ENCODE measurements around the gene B4GALT1. TPM values are rescaled to one million over a fixed set of nuclear protein-coding genes. Genes with fewer than 3 reads are reported as not detected.

Gene B4GALT1
- total RNA-seq, 1 experiment from 2014 or later: 35.2 TPM

- Histone ChIP-seq H3K9me3 (no peaks in the 10 kb centered on the region), H3K4me3 (no peak overlapping the region), H3K27me3 (no peaks in the 10 kb centered on the region), H3K36me3 (peaks cover 13% of the 10 kb centered on the region)
- DNase-seq: no peak
These were observed 30.1 kb downstream of the B4GALT1 start for GRCh38 chr9:33136721-33137670.

DNA sequence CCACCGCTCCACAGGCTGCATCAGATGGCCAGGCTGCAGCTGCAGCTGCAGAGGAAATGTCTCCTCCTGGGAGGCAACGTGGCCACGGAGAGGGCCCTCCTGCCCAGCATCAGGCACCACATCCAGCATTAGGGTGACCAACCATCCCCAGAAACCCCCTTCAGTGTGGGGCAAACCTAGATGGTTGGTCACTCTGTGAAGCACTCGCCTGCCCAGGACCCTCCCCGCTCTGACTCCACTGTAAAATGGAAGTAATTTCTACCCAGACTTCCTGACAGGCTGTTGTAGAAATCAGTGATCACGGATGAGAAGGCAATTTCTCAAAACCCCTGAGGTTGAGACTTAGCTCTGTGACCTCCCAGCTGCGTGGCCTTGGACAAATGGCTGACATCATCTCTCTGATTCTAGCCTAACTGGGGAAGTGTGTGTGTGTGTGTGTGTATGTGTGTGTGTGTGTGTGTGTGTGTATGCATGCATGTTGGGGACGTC lies 31.6 kb downstream of the B4GALT1 start:
- H3K27me3 ChIP-seq: no peaks in the 10 kb centered on the region
- DNase-seq: no peak
- no peaks in the 10 kb centered on the region for H3K9me3 ChIP-seq
- peaks cover 24% of the 10 kb centered on the region for H3K36me3 ChIP-seq
- H3K4me3 ChIP-seq: no peak overlapping the region

- no peak overlapping the region for H3K4me3 ChIP-seq
- peaks cover 27% of the 10 kb centered on the region for H3K36me3 ChIP-seq
- H3K9me3 ChIP-seq: no peaks in the 10 kb centered on the region
- DNase-seq: no peak
- no peaks in the 10 kb centered on the region for H3K27me3 ChIP-seq
These were observed 32.1 kb downstream of the B4GALT1 start for GRCh38 chr9:33135031-33135461.

DNA sequence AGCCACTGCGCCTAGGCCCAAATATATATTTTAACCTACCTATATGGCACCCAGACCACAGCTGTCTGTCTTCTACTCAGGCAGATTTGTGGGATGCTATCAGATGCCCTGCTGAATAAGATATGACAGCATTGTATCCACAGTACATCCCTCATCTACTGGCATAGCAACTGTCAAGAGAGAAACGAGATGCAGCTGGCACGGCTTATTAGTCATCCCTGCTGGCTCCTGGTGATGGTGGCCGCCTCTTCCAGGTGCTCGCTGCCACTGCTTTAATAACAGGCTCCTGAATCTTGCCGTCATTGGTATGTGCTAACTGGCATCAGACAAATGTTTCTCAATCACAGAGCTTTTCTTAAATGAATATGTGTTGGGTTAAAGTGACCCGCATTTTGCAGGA lies 34.0 kb downstream of the B4GALT1 start:
- H3K4me3 ChIP-seq: no peak overlapping the region
- no peaks in the 10 kb centered on the region for H3K27me3 ChIP-seq
- peaks cover 45% of the 10 kb centered on the region for H3K36me3 ChIP-seq
- DNase-seq: peak; percentile 33
- no peaks in the 10 kb centered on the region for H3K9me3 ChIP-seq

GRCh38 chr9:33131790-33132772 lies 35.1 kb downstream of the B4GALT1 start:
- no peaks in the 10 kb centered on the region for H3K27me3 ChIP-seq
- no peak overlapping the region for H3K4me3 ChIP-seq
- peaks cover 56% of the 10 kb centered on the region for H3K36me3 ChIP-seq
- no peaks in the 10 kb centered on the region for H3K9me3 ChIP-seq
- DNase-seq: peak; percentile 61

- DNase-seq: no peak
- no peaks in the 10 kb centered on the region for H3K27me3 ChIP-seq
- H3K36me3 ChIP-seq: peaks cover 57% of the 10 kb centered on the region
- no peaks in the 10 kb centered on the region for H3K9me3 ChIP-seq
- H3K4me3 ChIP-seq: no peak overlapping the region
These were observed 36.0 kb downstream of the B4GALT1 start for GRCh38 chr9:33130961-33131789.

DNA sequence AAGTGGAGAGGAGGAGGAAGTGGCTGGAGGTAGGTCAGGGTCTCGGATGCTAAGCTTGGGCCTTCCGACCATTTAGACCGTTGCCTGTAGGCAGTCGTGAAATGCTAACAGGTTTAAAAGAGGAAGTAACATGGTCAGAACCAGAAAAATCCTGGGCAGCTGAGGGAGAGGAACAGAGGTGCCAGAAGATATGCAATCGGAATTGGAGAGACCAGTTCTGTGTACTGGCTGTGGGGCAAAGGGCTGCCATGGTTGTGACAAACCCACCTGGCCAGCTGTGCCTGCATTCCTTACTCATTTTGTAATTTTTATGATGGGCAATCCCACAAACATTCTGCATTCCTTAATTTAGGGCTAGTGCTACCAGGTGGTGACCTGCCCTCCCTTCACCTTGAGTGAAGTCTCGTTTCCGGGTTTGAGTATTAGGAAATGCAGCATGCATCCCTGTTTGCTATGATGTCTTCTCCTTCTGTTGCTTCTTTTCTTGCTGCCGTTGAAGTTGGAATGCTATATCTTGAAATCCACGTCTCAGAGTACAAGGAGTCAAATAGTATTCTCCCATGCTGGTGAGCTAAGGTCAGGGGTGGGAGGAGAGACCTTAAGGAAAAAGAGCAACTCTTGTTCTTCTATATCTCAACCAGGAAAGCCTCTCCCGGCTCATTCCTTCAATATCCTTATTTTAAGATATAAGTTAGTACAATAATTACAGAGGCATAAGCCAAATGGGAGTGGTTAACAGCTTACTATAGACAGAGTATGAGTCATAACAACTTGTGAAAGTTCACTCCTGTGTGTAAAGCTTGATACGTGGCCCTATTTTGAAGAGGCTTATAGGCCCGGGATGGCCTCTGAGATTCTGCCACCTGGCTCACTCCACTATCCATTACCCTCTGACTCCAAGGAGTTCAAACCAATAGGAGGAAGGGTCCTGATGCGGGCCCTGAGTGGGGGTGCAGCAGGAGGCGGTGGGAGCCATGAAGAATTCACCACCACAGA lies 37.0 kb downstream of the B4GALT1 start:
- H3K27me3 ChIP-seq: no peaks in the 10 kb centered on the region
- H3K36me3 ChIP-seq: peaks cover 57% of the 10 kb centered on the region
- DNase-seq: peak; percentile 14
- no peaks in the 10 kb centered on the region for H3K9me3 ChIP-seq
- H3K4me3 ChIP-seq: no peak overlapping the region

DNA sequence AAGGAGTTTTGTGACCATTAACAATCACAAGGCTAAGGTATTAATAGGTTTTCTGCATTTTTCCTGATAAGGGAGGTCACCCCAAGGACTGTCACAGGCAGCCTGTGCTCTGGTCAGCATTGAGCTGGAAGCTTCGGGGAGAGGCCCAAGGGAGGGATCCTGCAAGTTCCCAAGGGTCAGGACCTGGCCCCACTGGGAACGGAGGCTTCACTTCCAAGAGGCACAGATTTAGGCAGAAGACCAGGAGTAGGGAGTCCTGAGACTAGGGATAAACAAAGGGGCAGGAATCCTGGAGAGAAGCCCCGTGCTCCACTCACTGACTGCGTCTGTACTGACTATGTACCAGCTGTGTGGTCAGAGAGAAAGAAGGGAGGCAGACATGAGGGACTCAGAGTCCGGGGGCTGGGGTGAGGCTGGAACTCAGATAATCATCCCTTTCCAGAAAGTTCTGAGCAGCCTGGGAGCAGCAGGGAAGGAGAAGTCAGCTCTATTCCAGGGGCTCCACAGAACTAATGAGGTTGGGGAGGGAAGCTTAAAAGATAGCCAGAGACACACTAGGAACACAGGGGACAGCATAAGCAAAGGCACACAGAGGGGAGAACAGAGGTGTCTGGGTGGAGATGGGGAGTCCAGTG lies 37.8 kb downstream of the B4GALT1 start:
- H3K4me3 ChIP-seq: no peak overlapping the region
- no peaks in the 10 kb centered on the region for H3K9me3 ChIP-seq
- DNase-seq: no peak
- no peaks in the 10 kb centered on the region for H3K27me3 ChIP-seq
- H3K36me3 ChIP-seq: peaks cover 59% of the 10 kb centered on the region

DNA sequence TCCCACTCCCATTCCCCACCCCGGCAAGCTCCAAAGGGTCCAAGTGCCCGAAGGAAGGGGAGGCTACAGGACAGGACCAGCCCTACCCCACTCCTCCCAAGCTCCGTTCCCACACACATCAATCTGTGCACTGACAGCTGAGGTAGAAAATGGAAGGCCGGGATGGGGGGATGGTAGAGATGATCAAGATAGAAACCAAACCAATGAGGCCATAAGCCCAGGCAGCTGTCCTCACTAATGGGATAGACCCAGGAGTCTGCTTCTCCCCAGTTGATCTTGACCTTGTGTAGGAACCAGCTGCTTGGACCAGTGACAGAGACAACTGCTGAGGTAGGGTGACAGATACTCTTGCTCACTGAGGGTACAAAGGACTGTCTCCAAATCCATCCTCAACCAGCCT lies 38.6 kb downstream of the B4GALT1 start:
- Histone ChIP-seq H3K27me3 (no peaks in the 10 kb centered on the region), H3K4me3 (no peak overlapping the region), H3K36me3 (peaks cover 56% of the 10 kb centered on the region), H3K9me3 (no peaks in the 10 kb centered on the region)
- no peak for DNase-seq

GRCh38 chr9:33127881-33128280 lies 39.3 kb downstream of the B4GALT1 start:
- DNase-seq: no peak
- Histone ChIP-seq H3K36me3 (peaks cover 50% of the 10 kb centered on the region), H3K27me3 (no peaks in the 10 kb centered on the region), H3K9me3 (no peaks in the 10 kb centered on the region), H3K4me3 (no peak overlapping the region)

- Histone ChIP-seq H3K4me3 (no peak overlapping the region), H3K27me3 (no peaks in the 10 kb centered on the region), H3K36me3 (peaks cover 41% of the 10 kb centered on the region), H3K9me3 (no peaks in the 10 kb centered on the region)
- peak; percentile 11 for DNase-seq
These were observed 41.0 kb downstream of the B4GALT1 start for GRCh38 chr9:33125871-33126823.

- no peaks in the 10 kb centered on the region for H3K9me3 ChIP-seq
- H3K4me3 ChIP-seq: no peak overlapping the region
- H3K27me3 ChIP-seq: no peaks in the 10 kb centered on the region
- peaks cover 40% of the 10 kb centered on the region for H3K36me3 ChIP-seq
- DNase-seq: no peak
These were observed 41.7 kb downstream of the B4GALT1 start for GRCh38 chr9:33125461-33125860.

- no peak overlapping the region for H3K4me3 ChIP-seq
- DNase-seq: no peak
- no peaks in the 10 kb centered on the region for H3K9me3 ChIP-seq
- H3K36me3 ChIP-seq: peaks cover 39% of the 10 kb centered on the region
- no peaks in the 10 kb centered on the region for H3K27me3 ChIP-seq
These were observed 42.3 kb downstream of the B4GALT1 start for GRCh38 chr9:33124751-33125381.

All from MG63 (cell line).